GM18505 (cell line): Measurements from ENCODE around the gene COL13A1.

ENCODE experiments used
- ATAC-seq: cut with Tn5 transposase; IDR thresholded peaks from one replicate; pipeline ENCODE4 v1.9.1; 2021; ENCODE audit not compliant: unreplicated experiment
- POLR2A ChIP-seq: IDR thresholded peaks from 4 replicates; pipeline ENCODE4 v1.6.1; 2011; ENCODE audit warnings: borderline replicate concordance; ENCODE audit not compliant: insufficient read depth, insufficient read length; ENCODE audit errors: extremely low read depth

COL13A1 gene

DNA sequence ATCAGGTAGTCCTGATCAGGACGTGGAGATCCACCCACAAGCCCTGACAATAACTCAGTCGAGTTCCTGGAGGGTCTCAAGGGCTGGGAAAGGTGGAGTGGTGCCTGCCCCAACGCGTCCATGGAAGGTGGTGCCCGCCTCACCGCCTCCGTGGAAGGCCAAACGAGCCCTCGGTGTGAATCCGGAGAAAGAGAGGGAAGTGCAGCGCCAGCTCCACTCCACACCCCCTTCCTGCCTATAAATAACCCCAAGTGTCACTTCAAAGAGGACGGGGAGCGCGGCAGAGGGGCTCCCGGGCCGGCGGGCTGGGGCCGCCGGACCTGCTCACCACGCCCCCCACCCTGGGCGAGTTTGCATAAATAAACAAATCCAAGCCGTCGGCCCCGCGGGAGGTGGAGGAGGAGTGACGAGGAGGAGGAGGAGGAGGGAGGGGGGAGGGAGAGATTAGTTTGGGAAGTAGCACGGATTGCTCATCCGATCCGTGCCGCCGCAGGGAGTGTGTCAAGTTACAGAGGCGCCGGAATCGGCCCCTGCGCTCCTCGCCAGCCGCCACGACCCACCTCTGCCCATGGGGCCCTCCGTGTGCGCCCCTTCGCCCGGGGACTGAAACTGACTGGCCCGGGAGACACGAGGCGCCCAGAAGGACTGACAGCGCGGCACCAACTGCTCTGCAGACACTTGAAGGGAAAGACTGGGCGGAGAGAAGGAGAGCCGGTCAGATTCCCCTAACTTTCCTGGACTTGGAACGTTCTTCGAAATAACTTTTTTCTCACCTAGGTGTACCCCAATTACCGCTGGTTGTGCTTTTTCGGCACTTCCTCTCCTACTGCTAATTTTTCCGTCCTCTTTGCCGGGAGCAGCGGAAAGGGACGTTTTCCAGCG, at the start of gene COL13A1:
Gene COL13A1 (plus strand): TSS at position 473 of the 882 bp plus-strand sequence. CDS start 518 bp downstream, outside the sequence.
- TF ChIP-seq POLR2A: no peak
- no peak for ATAC-seq

DNA sequence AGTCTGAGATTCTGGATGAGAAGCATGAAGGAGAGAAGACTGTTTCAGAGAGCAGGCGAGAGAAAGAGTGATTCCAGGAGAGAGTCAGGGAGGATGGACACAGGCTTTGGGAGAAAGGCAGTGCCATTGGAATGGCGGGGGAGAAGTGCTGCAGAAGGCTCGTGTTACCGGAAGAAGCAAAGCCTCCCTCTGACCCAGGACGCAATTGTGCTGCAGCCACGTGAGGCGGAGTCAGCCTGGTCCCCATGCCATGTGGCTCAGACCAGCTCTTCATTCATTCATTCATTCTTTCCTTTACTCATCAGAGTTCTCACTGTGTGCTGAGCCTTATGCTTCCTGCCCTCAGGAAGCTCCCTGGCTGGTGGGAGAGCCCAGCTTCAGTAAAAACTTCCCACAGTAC, 49.2 kb upstream of the COL13A1 start:
- no peak for ATAC-seq
- TF ChIP-seq POLR2A: no peak

DNA sequence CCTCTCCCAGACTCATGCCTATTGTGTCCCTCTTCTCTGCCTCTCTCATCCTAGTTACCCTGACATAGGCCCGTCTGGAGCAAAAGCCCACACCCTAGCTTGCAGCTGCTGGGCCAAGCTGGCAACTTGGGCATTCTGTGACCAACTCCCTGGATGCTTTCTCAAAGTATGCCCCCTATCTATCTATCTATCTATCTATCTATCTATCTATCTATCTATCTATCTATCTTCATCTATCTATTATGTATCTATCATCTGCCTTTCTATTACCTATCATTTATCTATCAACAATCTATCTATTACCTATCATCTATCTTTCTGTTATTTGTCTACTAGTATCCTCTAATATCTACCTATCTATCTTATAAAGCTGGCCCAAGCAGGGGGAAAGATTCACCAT, 45.4 kb upstream of the COL13A1 start:
- no peak for ATAC-seq
- TF ChIP-seq POLR2A: no peak

DNA sequence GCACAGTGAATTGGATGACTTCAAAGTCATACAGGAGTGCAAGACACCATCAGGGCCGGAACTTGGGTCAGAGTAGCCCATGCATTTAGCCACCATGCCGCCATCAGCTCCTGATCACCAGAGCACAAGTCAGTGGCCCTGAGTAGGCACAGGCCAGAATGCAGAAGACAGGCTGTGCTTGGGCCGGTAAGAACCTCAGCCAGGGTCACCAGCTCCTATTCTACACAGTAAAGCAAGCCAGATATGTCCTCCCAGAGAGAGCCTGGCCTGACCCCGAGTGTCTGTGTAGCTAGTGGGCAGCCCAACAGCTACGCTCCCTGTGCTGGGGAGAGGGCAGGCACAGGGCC, 44.5 kb upstream of the COL13A1 start:
- no peak for ATAC-seq
- no peak for TF ChIP-seq POLR2A

DNA sequence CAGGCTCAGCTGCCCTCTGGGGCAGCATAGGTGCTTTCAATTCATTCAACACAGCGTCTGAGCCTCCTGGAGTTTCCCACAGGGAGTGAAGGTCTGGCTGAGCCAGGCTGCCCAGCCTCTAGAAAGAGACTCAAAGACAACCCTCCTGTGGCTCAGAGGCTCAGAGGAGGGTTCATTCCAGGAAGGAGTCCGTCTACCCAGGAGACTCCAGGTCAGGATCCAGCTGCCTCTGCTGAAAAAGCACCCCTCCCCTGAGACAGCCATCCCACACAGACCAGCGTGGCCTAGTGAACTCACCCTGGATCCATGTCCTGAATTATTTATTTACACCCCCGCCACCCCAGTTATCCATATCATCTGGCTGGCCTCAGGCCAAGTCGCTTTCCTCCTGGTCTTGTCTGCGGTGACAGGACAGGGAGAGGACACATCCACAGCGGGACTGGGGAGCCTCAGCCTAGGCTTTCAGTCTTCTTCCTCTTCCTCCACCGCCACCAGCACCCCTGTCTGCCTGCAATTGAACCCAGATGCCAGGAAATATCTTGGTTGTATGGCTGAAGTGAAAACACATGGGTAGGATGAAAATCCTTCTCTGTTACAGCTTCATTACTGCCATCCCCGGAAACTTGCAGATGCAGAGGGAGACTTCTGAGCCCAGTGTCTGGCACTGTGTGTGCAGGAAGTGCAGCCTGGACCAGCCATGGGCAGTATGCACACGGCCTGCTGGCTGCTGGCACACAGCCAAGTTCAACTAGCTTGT, 44.0 kb upstream of the COL13A1 start:
- ATAC-seq: no peak
- TF ChIP-seq POLR2A: no peak

DNA sequence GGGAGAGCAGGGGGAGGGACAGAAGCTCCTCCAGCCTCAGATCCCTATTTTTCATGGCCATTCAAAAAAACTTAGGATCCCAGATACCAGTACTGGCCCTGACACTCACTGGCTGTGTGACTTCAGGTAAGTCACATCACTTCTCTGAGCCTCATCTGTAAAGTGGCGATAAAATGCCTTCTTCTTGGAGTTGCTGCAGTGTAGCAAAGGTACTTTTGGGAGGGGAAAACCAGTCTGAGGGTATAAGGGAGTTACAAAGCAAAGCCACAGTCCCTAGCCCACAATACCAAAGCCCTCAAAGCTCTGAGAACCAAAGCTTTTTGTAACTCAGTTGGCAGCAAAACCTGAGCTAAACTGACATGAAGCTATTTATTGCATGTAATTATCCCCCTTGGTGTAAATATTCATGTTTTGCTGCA, 43.4 kb upstream of the COL13A1 start:
- no peak for ATAC-seq
- no peak for TF ChIP-seq POLR2A

DNA sequence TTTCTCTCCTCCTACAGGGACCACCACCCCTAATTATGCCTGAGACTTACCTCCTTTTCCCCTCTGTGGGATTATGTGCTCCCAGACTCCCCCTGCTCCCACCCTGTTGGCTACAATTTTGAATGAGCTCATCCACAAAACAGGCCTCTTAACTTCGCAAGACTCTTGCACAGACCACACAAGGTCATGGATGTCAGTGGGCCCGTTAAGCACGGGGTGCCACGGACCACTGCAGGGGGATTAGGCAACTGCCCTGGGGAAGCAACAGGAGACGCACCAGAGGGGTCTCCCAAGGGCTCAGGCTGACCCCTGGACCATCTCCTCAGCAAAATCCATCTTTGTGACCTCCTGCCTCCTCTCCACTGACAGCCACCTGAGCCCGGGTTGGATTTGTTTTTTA, 42.1 kb upstream of the COL13A1 start:
- no peak for TF ChIP-seq POLR2A
- ATAC-seq: no peak

DNA sequence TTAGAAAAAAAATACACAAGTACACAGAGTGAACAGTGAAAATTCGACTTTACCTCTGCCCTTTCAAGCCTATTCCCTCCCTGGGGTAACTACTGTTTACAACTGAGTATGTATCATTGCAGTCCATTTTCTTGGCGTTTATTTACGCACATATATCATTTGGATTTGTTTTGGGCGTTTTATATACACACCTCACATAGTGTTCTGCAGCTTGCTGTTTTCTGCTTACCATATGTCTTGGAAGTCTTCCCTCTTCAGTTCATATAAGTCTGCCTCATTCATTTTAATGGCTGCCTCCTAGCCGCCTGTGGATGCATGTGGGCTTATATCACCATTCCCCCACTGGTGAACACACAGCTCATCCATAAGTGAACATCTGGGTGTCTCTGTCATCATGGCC, 41.6 kb upstream of the COL13A1 start:
- ATAC-seq: no peak
- no peak for TF ChIP-seq POLR2A

DNA sequence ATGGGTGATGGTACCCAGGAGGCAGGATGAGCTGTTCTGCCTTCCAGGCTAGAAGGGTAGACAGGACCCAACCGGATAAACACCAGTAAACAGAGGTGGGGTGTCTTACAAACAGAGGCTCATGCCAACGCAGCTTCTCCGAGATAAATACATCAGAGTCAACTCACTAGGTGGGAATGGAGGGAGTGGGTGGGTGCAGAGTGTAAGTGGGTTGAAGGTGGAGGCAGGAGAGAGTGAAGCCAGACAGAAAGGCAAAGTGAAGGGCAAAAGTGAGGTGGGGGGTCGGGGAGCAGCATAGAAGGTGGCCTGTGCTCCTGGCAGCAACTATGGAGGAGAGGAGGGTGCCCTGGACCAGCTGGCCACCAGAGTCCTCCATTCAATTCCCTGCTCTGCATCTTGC, 40.4 kb upstream of the COL13A1 start:
- TF ChIP-seq POLR2A: no peak
- no peak for ATAC-seq

DNA sequence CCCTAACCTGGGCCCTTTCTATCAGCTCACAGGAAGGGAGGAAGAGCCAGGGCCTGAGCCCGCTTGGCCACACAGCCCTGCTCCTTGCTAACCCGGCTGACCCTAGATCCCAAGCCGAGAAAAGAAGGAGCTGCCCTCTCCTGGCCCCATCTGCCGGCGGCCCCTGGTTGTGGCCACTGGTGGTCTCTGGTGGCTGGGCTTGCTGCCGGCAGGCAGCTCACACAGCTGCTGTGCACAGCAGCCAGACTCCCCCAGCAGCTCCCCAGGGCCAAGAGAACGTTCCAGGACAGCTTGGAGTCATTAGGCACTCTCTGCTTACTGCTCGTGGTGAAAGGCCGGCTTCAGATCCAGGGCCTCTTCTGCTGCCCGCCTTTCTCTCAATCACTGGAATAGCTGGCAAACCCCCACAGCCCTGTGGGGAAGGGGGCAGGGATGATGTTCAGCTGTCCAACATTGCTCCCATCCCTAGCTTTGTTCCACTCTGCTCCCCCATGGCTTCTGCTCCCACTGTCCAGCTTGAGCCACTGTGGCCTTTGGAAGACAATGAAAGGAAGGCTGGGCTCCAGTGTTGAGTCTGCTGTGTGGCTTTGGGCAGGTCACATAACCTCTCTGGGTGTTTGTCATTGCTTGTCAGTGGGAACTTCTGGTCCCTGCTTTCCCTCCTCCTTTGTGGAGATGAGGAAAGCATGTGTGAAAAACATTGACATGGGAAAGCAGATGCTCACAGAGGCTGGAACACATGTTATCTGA, 35.4 kb upstream of the COL13A1 start:
- TF ChIP-seq POLR2A: no peak
- ATAC-seq: no peak

DNA sequence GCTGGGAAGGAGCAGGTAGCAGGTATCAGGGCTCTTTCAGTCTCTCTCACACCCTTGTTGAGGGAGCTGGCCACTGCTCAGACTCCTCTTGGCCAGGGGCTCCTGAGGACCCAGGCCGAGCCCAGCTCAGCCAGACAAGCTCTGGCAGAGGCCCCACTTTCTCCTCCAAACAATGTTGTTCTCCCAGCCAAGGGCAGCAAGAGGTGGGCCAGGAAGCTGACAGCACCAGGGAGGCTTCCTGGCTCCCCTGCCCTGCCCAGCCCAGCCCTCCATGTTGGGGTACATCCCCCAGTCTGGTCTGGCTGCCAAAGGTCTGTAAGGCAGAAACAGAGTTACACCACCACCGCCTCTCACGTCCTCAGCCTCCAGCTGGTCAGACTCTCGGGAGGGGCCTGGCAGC, 33.9 kb upstream of the COL13A1 start:
- no peak for TF ChIP-seq POLR2A

DNA sequence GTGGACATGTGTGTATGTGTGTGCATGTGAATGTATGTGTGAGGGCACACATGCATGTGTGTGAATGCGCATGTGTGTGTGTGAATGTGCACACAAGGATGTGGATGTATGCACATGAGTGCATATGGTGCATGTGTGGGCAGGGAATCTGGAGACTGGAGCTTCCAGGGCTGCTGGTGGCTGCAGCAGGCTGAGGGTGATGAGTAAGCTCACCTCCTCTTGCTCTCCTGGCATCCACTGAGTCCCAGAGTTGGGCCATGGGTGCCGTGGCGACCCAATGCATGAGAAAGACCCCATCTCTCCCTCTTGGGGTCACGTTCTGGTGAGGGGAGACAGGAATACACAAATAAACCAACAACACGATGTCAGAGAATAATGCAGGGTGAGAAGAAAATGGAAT, 33.3 kb upstream of the COL13A1 start:
- no peak for ATAC-seq
- no peak for TF ChIP-seq POLR2A

More for the DNA sequence above, 33.9 kb upstream of the COL13A1 start:
- no peak for ATAC-seq

DNA sequence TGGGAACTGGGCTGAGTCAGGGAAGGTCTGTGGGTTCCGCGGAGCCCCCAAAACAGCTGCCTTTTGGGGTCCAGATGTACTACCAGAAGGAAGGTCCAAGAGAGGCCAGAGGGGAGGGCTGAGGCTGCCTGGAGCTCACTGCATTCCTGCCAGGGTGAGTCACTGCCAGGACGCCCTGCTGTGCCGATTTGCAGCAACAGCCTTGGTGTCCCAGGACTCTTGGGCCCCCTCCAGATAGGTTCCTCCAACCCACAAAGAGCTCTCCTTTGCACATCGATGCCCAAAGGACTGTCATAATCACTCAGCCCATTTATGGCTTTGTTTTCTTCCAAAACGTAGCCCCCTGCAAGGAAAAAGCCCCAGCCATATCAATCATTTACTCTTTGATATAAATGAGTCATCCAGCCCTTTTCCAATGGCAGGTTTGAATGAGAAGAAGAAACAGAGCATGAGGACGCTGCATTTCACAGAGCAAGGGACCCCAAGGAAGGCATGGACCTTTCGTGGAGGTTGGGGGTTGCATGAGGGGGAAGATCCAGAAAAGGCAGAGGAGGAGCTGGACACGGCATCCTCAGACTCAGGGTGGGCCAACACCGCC, 32.2 kb upstream of the COL13A1 start:
- no peak for ATAC-seq
- no peak for TF ChIP-seq POLR2A

DNA sequence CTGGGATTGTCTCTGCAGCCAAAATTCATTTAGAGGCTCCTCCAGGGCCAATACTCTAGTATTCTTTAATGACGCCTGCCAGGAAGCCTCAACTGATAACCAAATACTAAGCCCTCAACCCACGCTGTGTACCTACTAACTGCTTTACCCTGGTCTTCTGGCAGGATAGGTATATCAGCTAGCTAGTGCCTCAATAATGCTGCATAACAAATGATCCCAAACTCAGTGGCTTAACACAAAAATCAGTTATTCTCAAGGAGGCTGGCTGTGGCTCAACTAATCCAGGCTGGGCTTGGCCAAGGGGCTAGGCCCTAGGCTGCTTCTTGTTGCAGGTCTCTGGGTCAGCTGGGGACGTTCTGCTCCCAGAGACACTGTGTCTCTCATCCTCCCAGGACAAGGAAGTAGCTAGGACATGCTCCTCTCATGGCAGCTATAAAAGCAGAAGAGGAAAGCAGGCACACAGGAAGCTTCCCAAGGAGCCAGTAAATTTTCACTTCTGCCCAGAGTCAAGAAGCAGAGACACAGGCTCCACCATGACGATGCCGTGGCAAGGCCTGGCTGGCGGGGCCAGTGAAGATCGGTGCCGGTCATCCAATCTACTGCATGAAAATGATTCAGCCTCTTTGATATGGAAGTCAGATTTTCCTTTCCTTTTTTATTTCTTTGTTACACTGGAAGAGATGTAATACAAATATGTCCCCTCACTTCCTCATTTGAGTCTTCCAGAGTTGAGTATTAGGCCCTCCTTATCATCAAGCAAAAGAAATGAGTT, 28.6 kb upstream of the COL13A1 start:
- no peak for TF ChIP-seq POLR2A
- ATAC-seq: no peak
